ENCODE data around the gene CAND2. TPM values are rescaled to one million over a fixed set of nuclear protein-coding genes. Genes with fewer than 3 reads are reported as not detected.
A peak's percentile ranks its signal among the peaks of the same experiment; 100 is the strongest.

The CAND2 gene
- polyA plus RNA-seq: 2.8 TPM
- long read RNA-seq, donor 1, partial matches to known transcripts: 3,804 of 3,864 reads
- long read RNA-seq, donor 1, other reads (novel, unspliced or antisense): 60 of 3,864 reads
- long read RNA-seq, donor 2, partial matches to known transcripts: 8,495 of 8,643 reads
- long read RNA-seq, donor 2, other reads (novel, unspliced or antisense): 148 of 8,643 reads
- long read RNA-seq, donor 3: 0 reads
- long read RNA-seq, donor 4, partial matches to known transcripts: 952 of 967 reads
- long read RNA-seq, donor 4, other reads (novel, unspliced or antisense): 15 of 967 reads
- long read RNA-seq, donor 5: 0 reads
- long read RNA-seq, donor 6, full-length matches to known transcripts: 1 of 6,740 reads
- long read RNA-seq, donor 6, partial matches to known transcripts: 6,612 of 6,740 reads
- long read RNA-seq, donor 6, other reads (novel, unspliced or antisense): 127 of 6,740 reads
- long read RNA-seq, donor 7, partial matches to known transcripts: 3,209 of 3,270 reads
- long read RNA-seq, donor 7, other reads (novel, unspliced or antisense): 61 of 3,270 reads
- long read RNA-seq, donor 8, partial matches to known transcripts: 8,109 of 8,277 reads
- long read RNA-seq, donor 8, other reads (novel, unspliced or antisense): 168 of 8,277 reads
- long read RNA-seq, donor 9, partial matches to known transcripts: 6,250 of 6,372 reads
- long read RNA-seq, donor 9, other reads (novel, unspliced or antisense): 122 of 6,372 reads
- long read RNA-seq, donor 10, partial matches to known transcripts: 6,634 of 6,787 reads
- long read RNA-seq, donor 10, other reads (novel, unspliced or antisense): 153 of 6,787 reads
- long read RNA-seq, donor 11, full-length matches to known transcripts: 1 of 4,162 reads
- long read RNA-seq, donor 11, partial matches to known transcripts: 996 of 4,162 reads
- long read RNA-seq, donor 11, other reads (novel, unspliced or antisense): 3,165 of 4,162 reads

GRCh38 chr3:12796171-12797123, at the start of gene CAND2:
Gene CAND2, plus strand, starts transcription at chr3:12796680. Its CDS starts 41 bp downstream, at chr3:12796721.
- Histone ChIP-seq H3K9me3 (ENCODE audit: control insufficient read depth, low read depth, low read length) (no peaks in the 10 kb centered on the region), H3K36me3 (ENCODE audit: control insufficient read depth, insufficient read depth, low read length) (no peaks in the 10 kb centered on the region), H3K4me3 (ENCODE audit: low read length) (peak within 1 kb of the TSS; percentile 50), H3K4me1 (ENCODE audit: control insufficient read depth, insufficient read depth, low read length) (no peaks in the 10 kb centered on the region), H3K27ac (ENCODE audit: low read length) (peak within 1 kb of the TSS; percentile 8), H3K27me3 (ENCODE audit: control insufficient read depth, insufficient read depth, low read length) (peaks cover 7% of the 10 kb centered on the region)
- 0% methylated on average over 4 of the region's 61 CpGs for WGBS (ENCODE audit: insufficient coverage, low lambda C conversion rate)
- peak; percentile 41 to 64 for DNase-seq

- Histone ChIP-seq H3K4me3 (ENCODE audit: low read length) (no peak overlapping the region), H3K27ac (ENCODE audit: low read length) (no peak overlapping the region), H3K4me1 (ENCODE audit: control insufficient read depth, insufficient read depth, low read length) (no peaks in the 10 kb centered on the region), H3K27me3 (ENCODE audit: control insufficient read depth, insufficient read depth, low read length) (no peaks in the 10 kb centered on the region), H3K36me3 (ENCODE audit: control insufficient read depth, insufficient read depth, low read length) (no peaks in the 10 kb centered on the region), H3K9me3 (ENCODE audit: control insufficient read depth, low read depth, low read length) (no peaks in the 10 kb centered on the region)
- 93% methylated on average over 3 of the region's 5 CpGs for WGBS (ENCODE audit: insufficient coverage, low lambda C conversion rate)
- no peak for DNase-seq
Observed at GRCh38 chr3:12748477-12748876, 48.0 kb upstream of the CAND2 start.

GRCh38 chr3:12750223-12750622, 46.3 kb upstream of the CAND2 start:
- DNase-seq: no peak
- Histone ChIP-seq H3K4me3 (ENCODE audit: low read length) (no peak overlapping the region), H3K27me3 (ENCODE audit: control insufficient read depth, insufficient read depth, low read length) (no peaks in the 10 kb centered on the region), H3K4me1 (ENCODE audit: control insufficient read depth, insufficient read depth, low read length) (no peaks in the 10 kb centered on the region), H3K36me3 (ENCODE audit: control insufficient read depth, insufficient read depth, low read length) (no peaks in the 10 kb centered on the region), H3K9me3 (ENCODE audit: control insufficient read depth, low read depth, low read length) (no peaks in the 10 kb centered on the region), H3K27ac (ENCODE audit: low read length) (no peak overlapping the region)
- no CpG with 5 or more reads among the region's 3 CpGs for WGBS (ENCODE audit: insufficient coverage, low lambda C conversion rate)

- Histone ChIP-seq H3K27ac (ENCODE audit: low read length) (no peak overlapping the region), H3K4me3 (ENCODE audit: low read length) (no peak overlapping the region), H3K4me1 (ENCODE audit: control insufficient read depth, insufficient read depth, low read length) (no peaks in the 10 kb centered on the region), H3K36me3 (ENCODE audit: control insufficient read depth, insufficient read depth, low read length) (no peaks in the 10 kb centered on the region), H3K9me3 (ENCODE audit: control insufficient read depth, low read depth, low read length) (no peaks in the 10 kb centered on the region), H3K27me3 (ENCODE audit: control insufficient read depth, insufficient read depth, low read length) (no peaks in the 10 kb centered on the region)
- no CpG with 5 or more reads among the region's 4 CpGs for WGBS (ENCODE audit: insufficient coverage, low lambda C conversion rate)
- no peak for DNase-seq
Observed at GRCh38 chr3:12750658-12751071, 45.8 kb upstream of the CAND2 start.

- Histone ChIP-seq H3K4me3 (ENCODE audit: low read length) (no peak overlapping the region), H3K9me3 (ENCODE audit: control insufficient read depth, low read depth, low read length) (no peaks in the 10 kb centered on the region), H3K4me1 (ENCODE audit: control insufficient read depth, insufficient read depth, low read length) (no peaks in the 10 kb centered on the region), H3K36me3 (ENCODE audit: control insufficient read depth, insufficient read depth, low read length) (no peaks in the 10 kb centered on the region), H3K27ac (ENCODE audit: low read length) (no peak overlapping the region), H3K27me3 (ENCODE audit: control insufficient read depth, insufficient read depth, low read length) (no peaks in the 10 kb centered on the region)
- no CpG with 5 or more reads among the region's 5 CpGs for WGBS (ENCODE audit: insufficient coverage, low lambda C conversion rate)
- no peak for DNase-seq
Observed at GRCh38 chr3:12751571-12751970, 44.9 kb upstream of the CAND2 start.

- Histone ChIP-seq H3K9me3 (ENCODE audit: control insufficient read depth, low read depth, low read length) (no peaks in the 10 kb centered on the region), H3K4me1 (ENCODE audit: control insufficient read depth, insufficient read depth, low read length) (no peaks in the 10 kb centered on the region), H3K36me3 (ENCODE audit: control insufficient read depth, insufficient read depth, low read length) (no peaks in the 10 kb centered on the region), H3K27me3 (ENCODE audit: control insufficient read depth, insufficient read depth, low read length) (no peaks in the 10 kb centered on the region), H3K4me3 (ENCODE audit: low read length) (no peak overlapping the region), H3K27ac (ENCODE audit: low read length) (no peak overlapping the region)
- WGBS (ENCODE audit: insufficient coverage, low lambda C conversion rate): no CpG with 5 or more reads among the region's 3 CpGs
- no peak for DNase-seq
Observed at GRCh38 chr3:12752102-12752501, 44.4 kb upstream of the CAND2 start.

GRCh38 chr3:12752809-12753208, 43.7 kb upstream of the CAND2 start:
- WGBS (ENCODE audit: insufficient coverage, low lambda C conversion rate): no CpG with 5 or more reads among the region's 2 CpGs
- Histone ChIP-seq H3K27me3 (ENCODE audit: control insufficient read depth, insufficient read depth, low read length) (no peaks in the 10 kb centered on the region), H3K36me3 (ENCODE audit: control insufficient read depth, insufficient read depth, low read length) (no peaks in the 10 kb centered on the region)

GRCh38 chr3:12753275-12754028, 43.0 kb upstream of the CAND2 start:
- DNase-seq: no peak
- WGBS (ENCODE audit: insufficient coverage, low lambda C conversion rate): no CpG with 5 or more reads among the region's 9 CpGs
- no peaks in the 10 kb centered on the region for H3K9me3 ChIP-seq (ENCODE audit: control insufficient read depth, low read depth, low read length)
- no peak overlapping the region for H3K4me3 ChIP-seq (ENCODE audit: low read length)
- H3K27me3 ChIP-seq (ENCODE audit: control insufficient read depth, insufficient read depth, low read length): no peaks in the 10 kb centered on the region
- H3K27ac ChIP-seq (ENCODE audit: low read length): no peak overlapping the region
- H3K36me3 ChIP-seq (ENCODE audit: control insufficient read depth, insufficient read depth, low read length): no peaks in the 10 kb centered on the region
- H3K4me1 ChIP-seq (ENCODE audit: control insufficient read depth, insufficient read depth, low read length): no peaks in the 10 kb centered on the region

More at GRCh38 chr3:12752809-12753208, 43.7 kb upstream of the CAND2 start:
- H3K4me3 ChIP-seq (ENCODE audit: low read length): no peak overlapping the region
- H3K4me1 ChIP-seq (ENCODE audit: control insufficient read depth, insufficient read depth, low read length): no peaks in the 10 kb centered on the region
- no peaks in the 10 kb centered on the region for H3K9me3 ChIP-seq (ENCODE audit: control insufficient read depth, low read depth, low read length)
- no peak overlapping the region for H3K27ac ChIP-seq (ENCODE audit: low read length)
- DNase-seq: no peak

- DNase-seq: no peak
- Histone ChIP-seq H3K36me3 (ENCODE audit: control insufficient read depth, insufficient read depth, low read length) (no peaks in the 10 kb centered on the region), H3K27me3 (ENCODE audit: control insufficient read depth, insufficient read depth, low read length) (no peaks in the 10 kb centered on the region), H3K4me3 (ENCODE audit: low read length) (no peak overlapping the region), H3K27ac (ENCODE audit: low read length) (no peak overlapping the region), H3K9me3 (ENCODE audit: control insufficient read depth, low read depth, low read length) (no peaks in the 10 kb centered on the region), H3K4me1 (ENCODE audit: control insufficient read depth, insufficient read depth, low read length) (no peaks in the 10 kb centered on the region)
- no CpG with 5 or more reads among the region's 1 CpG for WGBS (ENCODE audit: insufficient coverage, low lambda C conversion rate)
Observed at GRCh38 chr3:12754313-12754712, 42.2 kb upstream of the CAND2 start.

Data from large intestine (tissue), 12 donors.